Right lung (tissue), 5 donors: ENCODE measurements around the gene KRTAP10-1. TPM values are rescaled to one million over a fixed set of nuclear protein-coding genes. Genes with fewer than 3 reads are reported as not detected.
A peak's percentile ranks its signal among the peaks of the same experiment; 100 is the strongest.

Experiments used
- DNase-seq, 2 donors: peaks; one replicate each; pipeline ENCODE4 v3.0.0-alpha.2; 2013
- polyA plus RNA-seq, 5 donors: library from polyadenylated mRNA; unstranded; fragments of 120-200 nt; gene quantifications; one replicate each; pipeline versions ENCODE4 v1.2.1 to v1.2.3, GENCODE V29; 2013; ENCODE audit warnings: inconsistent platforms in 1 of 5, low replicate concordance in 1 of 5; ENCODE audit not compliant: insufficient read length in 5 of 5, insufficient read depth in 1 of 5

Gene KRTAP10-1
- polyA plus RNA-seq, 5 donors: not detected

DNA sequence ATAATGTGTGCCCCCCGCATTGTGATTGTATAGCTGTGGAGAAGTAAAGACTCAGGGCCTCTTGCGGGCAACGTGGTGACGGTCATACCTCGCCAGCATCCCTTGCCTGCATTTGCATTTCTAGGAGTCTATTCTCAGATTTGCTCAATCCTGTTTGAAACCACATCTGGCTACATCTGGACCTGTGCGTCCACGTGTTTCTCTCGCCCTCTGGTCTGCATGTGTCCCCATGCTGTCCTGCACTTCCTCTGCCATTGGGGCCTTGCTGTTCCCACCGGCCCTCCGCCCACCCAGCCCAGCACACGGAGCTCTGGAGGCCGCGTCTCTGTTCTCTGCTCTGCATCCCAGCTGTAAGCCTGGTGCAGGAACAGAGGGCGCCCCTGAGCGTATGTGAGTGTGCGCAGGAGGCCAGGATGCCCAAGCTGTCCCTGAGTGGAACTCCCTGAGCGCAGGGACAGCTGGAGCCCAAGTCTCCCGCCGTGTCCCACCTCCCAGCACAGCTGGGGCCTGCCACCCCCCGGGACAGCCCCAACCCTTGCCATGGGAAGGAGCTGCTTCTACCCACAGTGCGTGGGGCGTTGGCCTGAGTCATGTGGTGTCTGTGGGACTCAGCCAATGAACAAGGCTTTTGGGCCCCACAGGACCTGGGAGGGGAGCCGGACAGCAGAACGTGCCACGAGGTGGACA lies 9.7 kb upstream of the KRTAP10-1 start:
- DNase-seq: no peak

- DNase-seq: peak; percentile 14 to 15
Observed at GRCh38 chr21:44548922-44549321, 8.9 kb upstream of the KRTAP10-1 start.

GRCh38 chr21:44548381-44548780 lies 8.4 kb upstream of the KRTAP10-1 start:
- peak in 1 of 2 donors; percentile 1 for DNase-seq

DNA sequence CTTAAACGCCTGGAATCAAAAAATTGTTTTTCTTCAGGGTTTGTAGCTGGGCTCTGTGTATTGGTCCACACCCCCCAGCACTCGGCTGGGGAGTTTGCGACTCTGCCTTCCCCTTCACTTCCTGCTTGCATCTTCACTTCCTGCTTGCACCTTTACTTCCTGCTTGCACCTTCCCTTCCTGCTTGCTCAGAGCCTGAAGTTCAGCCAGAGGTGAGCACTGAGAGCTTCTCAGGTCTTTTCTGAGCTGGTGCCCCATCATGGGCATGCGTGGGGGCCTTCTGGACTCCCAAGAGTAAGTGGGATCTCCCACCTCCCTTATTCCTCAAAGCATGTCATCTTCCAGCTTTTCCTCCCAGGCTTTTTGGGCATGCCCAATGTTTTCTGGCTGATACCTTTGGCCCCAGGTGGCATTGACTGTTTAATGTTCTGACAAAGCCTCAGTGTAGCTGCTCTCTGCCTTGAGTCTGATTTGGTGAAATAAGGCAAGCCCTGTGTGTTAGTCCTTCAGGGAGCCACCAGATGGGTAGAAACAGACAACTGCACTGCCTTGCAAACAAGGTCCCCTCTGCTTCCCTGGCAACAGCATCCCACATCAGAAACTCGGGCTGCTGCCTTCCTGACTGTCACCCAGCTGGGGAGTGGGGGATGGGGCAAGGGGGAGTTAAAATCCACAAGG lies 7.8 kb upstream of the KRTAP10-1 start:
- DNase-seq: no peak

DNA sequence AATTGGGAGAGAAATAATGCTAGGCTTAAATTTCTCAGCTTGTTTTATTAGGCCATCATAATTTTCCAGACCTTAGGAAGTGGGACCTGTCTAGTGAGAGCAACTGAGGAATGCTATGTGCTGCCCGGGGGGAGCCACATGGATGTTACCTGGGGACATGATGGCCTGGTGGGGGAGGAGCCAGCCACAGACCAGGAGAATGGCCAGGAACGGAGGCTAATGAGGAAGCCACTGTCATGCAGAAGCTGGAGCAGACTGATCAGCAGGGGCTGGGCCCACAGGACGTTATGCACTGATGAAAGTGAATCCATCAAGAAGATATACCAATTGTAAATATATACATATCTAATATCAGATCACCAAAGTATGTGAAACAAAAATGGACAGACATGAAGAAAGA lies 4.6 kb upstream of the KRTAP10-1 start:
- DNase-seq: no peak

DNA sequence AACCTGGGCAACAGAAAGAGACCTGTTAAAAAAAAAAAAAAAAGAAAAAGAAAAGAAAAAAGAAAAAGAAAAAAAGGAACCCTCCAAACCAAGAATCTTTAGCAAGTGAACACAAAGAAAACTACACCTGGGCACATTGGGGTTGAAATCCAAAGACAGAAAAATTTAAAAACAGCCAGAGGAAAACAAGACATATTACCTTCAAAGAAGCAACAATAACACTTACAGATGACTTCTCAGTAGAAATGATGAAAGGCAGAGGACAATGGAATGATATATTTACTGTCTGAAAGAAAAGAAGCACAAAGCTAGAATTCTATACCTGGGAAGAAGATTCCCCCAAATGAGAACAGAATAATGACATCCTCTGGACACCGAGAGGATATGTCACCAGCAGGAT lies 2.7 kb upstream of the KRTAP10-1 start:
- DNase-seq: no peak

DNA sequence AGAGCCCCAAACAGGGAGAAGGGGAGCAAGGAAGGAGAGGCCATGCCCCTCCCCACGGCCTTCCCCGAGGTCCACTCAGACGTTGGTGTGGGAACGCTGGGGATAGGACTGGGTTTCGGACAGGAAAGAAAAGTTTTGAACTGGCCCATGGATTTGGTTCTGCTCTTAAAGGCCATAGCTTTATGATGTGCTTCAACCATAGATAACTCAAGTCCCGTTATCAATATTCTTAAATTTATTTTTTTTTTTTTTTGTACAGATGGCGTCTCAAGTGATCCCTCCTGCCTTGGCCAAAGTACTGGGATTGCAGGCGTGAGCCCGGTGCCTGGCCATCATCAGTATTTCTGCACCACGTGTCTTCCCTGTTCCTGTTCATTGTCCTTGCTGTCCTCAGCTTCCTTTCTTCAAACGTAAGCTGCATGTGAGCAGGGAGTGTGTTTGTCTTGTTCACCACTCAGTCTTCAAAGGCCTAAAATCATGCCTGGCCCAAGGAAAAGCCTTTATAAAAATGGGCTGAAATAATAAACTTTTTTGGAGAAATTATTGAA lies 820 bp upstream of the KRTAP10-1 start:
- no peak for DNase-seq

DNA sequence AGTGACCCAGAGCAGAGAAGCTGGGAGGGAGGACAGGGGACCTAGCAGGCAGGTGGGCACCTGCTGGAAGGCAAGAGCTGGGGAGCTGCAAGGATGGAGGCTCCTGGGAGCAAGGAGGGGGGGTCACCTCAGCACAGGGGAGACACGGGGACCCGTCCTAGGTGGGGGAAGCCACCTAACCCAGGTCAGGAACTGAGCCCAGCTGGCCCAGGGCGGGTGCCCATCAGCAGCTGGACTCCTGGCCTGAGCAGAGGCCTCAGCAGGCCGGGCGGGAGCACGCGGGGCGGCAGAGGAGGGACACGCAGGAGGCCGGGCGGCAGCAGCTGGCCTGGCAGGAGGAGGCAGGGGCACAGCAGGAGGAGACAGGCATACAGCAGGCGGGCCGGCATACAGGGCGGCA lies 949 bp downstream of the KRTAP10-1 start:
- DNase-seq: no peak

GRCh38 chr21:44537930-44538911 lies 1.8 kb downstream of the KRTAP10-1 start:
- DNase-seq: no peak

DNA sequence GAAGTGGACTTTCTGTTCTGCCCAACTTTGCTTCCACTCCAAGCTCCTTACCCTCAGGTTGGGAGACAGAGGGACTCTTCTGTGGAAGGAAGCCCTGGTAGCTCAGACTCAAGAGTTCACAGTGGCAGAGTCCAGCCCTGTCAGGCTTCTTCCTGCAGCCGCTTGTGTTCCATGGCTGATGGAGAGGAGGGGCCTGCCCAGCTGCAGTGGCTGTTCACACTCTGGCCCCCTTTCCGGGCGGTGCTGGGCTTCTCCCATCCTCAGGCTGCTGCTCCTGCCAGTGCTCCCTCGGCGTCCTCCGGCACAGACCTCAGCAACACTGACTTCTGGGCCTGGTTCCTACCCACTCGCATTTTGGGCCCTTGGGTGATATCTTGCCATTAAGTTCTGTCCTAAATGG lies 4.0 kb downstream of the KRTAP10-1 start:
- DNase-seq: no peak

DNA sequence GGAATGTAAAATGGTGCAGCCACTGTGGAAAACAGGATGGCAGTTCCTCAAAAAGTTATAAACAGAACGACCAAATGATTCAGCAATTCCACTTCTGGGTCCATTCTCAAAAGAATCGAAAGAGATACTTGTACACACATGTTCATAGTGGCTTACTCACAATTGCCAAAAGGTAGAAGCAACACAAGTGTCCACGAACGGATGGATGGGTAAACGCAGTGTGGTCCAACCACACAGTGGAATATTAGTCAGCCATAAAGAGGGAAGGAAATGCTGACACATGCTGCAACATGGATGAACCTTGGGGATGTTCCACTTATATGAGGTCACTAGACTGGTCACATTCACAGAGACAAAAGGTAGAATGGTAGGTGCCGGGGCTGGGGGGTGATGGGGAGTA lies 5.3 kb downstream of the KRTAP10-1 start:
- no peak for DNase-seq

- DNase-seq: no peak
Observed at GRCh38 chr21:44533891-44534627, 5.9 kb downstream of the KRTAP10-1 start.

- DNase-seq: no peak
Observed at GRCh38 chr21:44533121-44533890, 6.7 kb downstream of the KRTAP10-1 start.

- no peak for DNase-seq
Observed at GRCh38 chr21:44532712-44533111, 7.3 kb downstream of the KRTAP10-1 start.

- no peak for DNase-seq
Observed at GRCh38 chr21:44531606-44532564, 8.1 kb downstream of the KRTAP10-1 start.

- DNase-seq: no peak
Observed at GRCh38 chr21:44530903-44531605, 8.9 kb downstream of the KRTAP10-1 start.

GRCh38 chr21:44530221-44530902 lies 9.6 kb downstream of the KRTAP10-1 start:
- DNase-seq: no peak

DNA sequence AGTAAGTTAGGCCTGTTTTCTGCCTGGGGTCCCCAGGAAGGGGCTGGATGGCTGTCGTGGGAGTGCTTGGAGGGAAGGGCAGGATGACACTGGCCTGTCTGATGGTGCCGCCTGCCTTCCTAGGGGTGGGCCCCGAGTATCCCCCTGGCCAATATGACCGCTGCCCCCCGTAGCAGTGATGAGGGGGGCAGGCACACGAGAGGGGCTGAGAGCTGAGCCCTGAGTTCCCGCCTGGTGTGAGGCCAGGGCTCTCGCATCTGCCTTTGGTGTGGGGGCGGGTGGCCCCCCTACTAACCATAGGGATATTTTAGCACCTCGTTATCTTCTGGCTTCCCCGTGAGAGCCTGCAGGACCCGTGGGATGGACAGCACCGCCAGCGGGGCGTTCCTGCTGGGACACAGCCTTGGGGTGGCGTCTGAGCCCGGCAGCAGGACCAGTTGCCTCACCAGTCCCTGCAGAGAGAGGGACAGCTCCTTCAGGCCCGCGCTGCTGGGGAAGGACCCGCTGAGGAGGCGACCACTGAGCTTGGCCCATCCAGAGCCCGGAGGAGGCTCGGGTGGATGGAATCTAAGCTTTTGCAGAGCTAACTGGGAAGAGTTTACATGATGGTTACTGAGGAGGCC lies 10.4 kb downstream of the KRTAP10-1 start:
- no peak for DNase-seq
